DMS114 treated with DMSO at 0.1 percent for 48 hours (cell line): ENCODE results near the gene ZBTB7A.

Experiments used
- DNase-seq: peaks from one replicate; lab custom pipeline; 2025; ENCODE audit not compliant: unreplicated experiment; lab: John Stamatoyannopoulos, UW

Gene ZBTB7A

GRCh38 chr19:4094291-4094690 lies 27.6 kb upstream of the ZBTB7A start:
- DNase-seq, result no peak

- DNase-seq, result no peak
Observed at GRCh38 chr19:4093643-4094175, 27.0 kb upstream of the ZBTB7A start.

GRCh38 chr19:4090356-4091220 lies 23.9 kb upstream of the ZBTB7A start:
- DNase-seq, result no peak

- no peak for DNase-seq
Observed at GRCh38 chr19:4089946-4090345, 23.2 kb upstream of the ZBTB7A start.

GRCh38 chr19:4089400-4089908 lies 22.8 kb upstream of the ZBTB7A start:
- DNase-seq, result no peak

DNA sequence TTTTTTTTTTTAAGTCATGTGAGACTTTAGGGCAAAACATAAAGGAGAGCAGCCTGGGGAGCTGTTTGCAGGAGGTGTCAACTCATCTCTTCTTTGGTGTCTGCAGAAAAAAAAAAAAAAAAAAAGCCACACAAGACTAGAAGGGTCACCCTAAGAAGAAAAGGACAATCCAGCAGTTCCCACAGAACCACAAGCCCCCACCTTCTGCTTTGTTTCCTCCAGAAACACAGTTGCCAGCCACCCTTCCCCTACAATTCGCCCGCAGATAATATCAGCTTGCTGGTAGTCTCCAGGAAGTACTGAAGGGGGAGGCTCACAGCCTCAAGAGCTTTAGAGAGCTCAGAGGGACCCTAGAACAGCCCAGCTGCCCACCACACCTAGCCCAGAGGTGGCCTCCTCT lies 22.3 kb upstream of the ZBTB7A start:
- no peak for DNase-seq

DNA sequence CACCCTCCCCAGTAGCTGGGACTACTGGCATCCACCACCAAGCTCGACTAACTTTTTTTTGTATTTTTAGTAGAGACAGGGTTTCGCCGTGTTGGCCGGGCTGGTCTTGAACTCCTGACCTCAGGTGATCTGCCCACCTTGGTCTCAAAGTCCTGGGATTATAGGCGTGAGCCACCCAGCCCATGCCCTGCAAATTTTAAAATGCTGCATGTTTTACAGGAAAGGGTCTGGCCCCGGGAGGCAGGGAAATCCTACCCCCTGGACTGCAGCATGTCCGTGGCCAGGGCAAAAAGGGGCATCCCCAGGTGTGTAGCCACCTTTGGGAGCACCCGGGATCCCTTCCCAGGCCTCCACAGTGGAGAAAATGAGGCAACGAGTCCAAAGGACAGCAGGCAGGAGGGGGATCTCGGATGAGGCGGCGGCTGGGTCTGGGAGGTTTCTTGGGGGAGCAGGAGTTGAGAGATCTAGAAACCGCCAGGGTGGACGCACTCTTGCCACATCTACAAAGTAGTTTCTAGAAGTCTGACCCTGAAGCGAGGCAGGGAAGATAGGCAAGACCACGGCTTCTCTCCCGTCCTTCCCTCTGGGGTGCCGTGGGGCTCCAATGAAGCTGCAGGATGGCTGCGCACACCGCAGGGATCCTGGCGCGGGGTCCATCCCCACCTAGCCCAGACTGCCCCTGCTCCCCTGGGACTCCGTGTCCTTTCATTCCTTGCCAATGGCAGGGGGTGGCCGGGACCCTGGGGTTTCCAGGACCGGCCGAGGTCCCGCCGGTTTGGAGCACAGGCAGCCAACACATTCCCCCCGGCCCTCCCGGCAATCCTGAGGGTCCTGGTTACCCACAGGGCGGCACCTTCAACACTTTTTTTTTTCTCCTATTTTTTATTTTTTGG lies 21.3 kb upstream of the ZBTB7A start:
- no peak for DNase-seq

DNA sequence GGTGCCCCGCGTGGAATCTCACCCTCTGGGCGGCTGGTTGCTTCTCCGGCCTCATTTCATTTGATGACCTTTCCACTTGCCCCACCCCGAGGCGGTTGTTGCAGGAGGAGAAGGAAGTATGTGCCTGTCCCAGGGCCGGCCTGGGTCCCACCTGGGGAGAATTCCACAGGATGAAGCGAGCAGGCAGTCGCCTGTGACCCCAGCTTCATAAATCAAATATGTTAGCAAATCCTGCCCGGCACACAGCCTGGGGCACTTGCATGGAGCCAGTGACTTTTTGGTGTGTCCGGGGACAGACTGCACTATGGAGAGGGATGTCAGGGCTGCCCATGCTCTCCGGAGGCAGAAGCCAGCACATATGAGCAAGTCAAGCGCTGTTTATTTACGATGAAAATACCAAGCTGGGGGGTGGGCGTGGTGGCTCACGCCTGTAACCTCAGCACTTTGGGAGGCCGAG lies 19.7 kb upstream of the ZBTB7A start:
- no peak for DNase-seq

- no peak for DNase-seq
Observed at GRCh38 chr19:4084547-4084877, 17.8 kb upstream of the ZBTB7A start.

DNA sequence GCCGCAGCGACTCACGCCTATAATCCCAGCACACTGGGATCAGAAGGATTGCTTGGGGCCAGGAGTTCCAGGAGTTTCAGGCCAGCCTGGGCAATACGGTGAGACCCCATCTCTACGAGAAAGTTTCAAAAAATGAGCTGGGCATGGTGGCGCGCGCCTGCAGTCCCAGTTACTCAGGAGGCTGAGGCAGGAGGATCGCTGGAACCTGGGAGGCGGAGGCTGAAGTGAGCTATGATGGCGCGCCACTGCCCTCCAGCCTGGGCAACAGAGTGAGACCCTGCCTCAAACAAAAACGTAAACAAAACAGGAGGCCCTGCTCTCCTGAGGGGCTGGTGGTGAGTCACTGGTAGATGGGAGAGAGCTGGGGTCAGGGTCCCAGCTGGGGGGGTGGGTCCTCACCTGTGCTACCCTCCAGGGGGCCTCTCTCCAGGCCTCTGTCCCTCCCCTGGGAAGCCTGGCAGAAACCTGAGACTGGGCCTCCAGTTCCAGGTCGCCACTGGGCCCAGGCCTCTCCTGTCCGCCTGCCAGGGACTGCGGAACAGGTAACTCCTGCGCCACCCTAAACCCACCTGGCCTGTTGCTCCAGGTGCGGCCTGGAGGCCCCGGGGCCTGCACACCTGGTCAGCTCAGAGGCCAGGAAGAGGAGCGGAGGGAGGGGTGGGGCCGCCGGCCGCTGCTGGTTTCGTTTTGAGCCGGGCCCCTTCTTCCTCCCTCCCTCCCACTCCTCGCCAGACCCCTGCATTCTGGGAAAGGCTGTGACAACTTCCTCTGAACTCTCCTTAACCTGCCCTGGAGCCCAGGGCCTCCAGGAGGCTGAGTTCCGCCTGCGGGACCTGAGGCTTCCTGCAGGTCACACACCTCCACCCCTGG lies 17.2 kb upstream of the ZBTB7A start:
- DNase-seq, result no peak

GRCh38 chr19:4082172-4082571 lies 15.5 kb upstream of the ZBTB7A start:
- no peak for DNase-seq

DNA sequence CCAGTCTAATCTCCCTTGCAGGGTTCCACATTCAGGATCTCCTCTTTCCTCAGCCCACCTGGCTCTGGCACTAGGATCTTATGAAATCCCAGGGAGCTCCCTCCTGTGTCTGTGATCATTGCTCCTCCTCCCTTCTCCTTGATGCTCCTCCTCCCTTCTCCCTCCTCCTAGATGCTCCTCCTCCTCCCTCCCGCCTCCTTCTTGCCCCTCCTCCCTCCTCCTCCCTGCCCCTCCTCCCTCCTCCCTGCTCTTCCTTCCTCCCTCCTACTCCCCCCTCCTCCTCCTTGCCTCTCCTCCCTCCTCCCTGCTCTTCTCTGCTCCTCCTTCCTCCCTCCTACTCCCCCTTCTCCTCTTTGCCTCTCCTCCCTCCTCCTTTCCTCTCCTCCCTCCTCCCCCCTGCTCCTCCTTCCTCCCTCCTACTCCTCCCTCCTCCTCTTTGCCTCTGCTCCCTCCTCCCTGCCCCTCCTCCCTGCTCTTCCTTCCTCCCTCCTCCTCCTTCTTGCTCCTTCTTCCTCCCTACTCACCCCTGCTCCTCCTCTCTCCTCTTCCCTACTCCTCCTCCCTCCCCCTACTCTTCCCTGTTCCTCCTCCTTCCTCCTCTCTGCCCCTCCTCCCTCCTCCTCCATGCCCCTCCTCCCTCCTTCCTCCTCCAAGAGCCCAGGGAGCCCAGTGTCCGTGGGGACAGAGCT lies 14.9 kb upstream of the ZBTB7A start:
- no peak for DNase-seq

DNA sequence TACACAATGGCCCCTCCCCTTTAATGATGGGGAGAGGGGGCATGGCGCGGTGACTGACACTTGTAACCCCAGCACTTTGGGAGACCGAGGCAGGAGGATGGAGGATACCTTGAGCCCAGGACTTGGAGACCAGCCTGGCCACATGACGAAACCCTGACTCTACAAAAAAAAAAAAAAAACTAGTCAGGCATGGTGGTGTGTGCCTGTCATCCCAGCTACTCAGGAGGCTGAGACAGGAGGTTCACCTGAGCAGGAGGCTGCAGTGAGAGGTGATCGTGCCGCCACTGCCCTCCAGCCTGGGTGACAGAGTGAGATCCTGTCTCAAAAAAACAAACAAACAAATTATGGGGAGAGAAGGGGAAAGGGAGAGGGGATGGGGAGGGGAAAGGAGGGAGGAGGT lies 13.8 kb upstream of the ZBTB7A start:
- DNase-seq, result no peak

- DNase-seq, result no peak
Observed at GRCh38 chr19:4077800-4078684, 11.3 kb upstream of the ZBTB7A start.

- no peak for DNase-seq
Observed at GRCh38 chr19:4077007-4077374, 10.3 kb upstream of the ZBTB7A start.

GRCh38 chr19:4075373-4075772 lies 8.7 kb upstream of the ZBTB7A start:
- DNase-seq, result no peak

DNA sequence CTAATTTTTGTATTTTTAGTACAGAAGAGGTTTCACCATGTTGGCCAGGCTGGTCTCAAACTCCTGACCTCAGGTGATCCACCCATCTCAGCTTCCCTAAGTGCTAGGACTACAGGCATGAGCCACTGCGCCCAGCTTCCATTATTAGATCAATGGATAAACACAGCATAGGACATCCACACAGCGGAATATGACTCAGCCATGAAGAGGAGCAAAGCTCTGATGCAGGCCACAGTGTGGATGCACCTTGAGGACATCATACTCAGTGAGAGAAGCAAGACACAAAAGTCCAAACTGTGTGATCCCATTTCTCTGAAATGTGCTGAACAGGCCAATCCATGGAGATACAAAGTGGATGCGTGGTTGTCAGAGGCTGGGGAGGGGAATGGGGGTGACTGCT lies 4.9 kb upstream of the ZBTB7A start:
- no peak for DNase-seq

- DNase-seq, result no peak
Observed at GRCh38 chr19:4069331-4069959, 2.7 kb upstream of the ZBTB7A start.
